ENCODE measurements around the gene TNFAIP8L1.

The TNFAIP8L1 gene

DNA sequence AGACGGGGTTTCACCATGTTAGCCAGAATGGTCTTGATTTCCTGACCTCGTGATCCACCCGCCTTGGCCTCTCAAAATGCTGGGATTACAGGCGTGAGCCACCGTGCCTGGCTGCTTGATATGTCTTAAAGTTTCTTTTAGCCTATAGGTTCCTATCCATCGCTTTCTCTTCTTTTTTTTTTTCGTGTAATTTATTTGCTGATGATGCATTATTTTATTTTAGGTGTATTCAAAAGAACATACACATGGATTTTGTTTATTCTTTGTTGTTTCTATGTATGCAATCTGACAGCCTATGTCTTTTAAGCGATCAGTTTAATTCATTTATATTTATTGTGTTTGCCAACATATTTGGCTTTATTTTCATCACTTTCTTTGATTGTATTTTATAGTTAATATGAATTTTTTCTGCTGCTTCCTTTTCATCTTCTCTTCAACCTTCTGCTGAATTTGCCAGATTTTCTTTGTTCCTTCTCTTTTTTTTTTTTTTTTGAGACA is 26.0 kb upstream of the TNFAIP8L1 start:
- FAIRE-seq = no peak

DNA sequence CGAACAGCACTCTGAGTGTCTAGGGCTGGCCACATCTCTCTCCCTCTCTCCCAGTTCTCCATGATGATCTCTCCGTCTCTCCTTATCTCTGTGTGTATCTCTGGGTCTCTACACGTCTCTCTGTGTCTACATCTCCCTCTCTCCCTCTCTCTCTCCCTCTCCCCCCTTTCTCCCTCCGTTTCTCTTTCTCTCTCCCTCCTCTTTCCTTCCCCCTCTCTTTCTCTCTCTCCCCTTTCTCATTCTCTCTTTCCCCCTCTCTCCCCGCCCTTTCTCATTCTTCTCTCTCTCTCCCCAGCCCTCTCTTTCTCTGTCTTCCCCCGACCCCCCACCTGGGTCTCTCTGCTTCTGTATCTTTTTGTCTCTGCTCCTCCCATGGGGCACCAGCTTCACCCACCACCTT is 21.3 kb upstream of the TNFAIP8L1 start:
- FAIRE-seq = no peak

DNA sequence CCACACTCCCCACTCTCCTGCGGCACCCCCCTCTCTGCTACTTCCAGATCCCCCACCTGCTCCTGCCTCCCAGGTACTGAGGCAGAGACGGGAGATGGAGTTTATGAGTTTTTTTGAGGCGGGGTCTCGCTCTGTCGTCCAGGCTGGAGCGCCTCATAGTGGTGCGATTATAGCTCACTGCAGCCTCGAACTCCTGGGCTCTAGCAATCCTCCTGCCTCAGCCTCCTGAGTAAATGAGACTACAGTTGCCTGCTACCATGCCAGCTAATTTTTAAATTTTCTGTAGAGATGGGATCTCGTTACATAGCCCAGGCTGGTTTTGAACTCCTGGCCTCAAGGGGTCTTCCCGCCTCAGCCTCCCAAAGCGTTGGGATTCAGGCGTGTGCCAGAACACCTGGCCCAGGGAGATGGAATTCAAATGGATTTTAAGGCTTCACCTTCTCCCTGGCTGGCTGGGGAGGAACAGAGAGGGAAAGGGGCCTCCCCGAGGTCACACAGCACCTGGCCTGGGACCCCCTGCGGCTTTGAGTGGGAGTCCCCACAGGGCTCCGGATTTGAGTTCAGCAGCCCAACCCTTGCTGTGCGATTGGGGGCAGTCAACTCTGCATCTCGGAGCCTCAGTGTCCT is 19.5 kb upstream of the TNFAIP8L1 start:
- no peak for FAIRE-seq

DNA sequence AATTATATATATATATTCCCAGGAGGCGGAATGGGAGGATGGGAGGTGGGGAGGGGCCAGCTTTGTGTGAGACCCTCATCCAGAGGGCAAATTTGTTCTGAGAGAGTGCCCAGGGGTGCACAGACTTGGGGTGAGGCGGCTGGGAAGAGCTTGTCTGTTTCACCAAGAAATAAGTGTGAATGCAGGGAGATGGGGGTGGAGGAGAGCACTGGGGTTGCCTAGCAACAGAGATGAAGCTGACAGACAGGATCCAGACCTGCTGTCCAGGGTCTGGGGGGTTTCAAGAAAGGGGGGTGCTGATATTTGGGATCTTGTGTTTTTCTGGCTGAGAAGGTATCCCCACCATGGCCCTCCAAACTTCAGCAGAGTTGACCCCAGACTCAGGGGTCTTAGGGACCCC is 18.6 kb upstream of the TNFAIP8L1 start:
- no peak for FAIRE-seq

DNA sequence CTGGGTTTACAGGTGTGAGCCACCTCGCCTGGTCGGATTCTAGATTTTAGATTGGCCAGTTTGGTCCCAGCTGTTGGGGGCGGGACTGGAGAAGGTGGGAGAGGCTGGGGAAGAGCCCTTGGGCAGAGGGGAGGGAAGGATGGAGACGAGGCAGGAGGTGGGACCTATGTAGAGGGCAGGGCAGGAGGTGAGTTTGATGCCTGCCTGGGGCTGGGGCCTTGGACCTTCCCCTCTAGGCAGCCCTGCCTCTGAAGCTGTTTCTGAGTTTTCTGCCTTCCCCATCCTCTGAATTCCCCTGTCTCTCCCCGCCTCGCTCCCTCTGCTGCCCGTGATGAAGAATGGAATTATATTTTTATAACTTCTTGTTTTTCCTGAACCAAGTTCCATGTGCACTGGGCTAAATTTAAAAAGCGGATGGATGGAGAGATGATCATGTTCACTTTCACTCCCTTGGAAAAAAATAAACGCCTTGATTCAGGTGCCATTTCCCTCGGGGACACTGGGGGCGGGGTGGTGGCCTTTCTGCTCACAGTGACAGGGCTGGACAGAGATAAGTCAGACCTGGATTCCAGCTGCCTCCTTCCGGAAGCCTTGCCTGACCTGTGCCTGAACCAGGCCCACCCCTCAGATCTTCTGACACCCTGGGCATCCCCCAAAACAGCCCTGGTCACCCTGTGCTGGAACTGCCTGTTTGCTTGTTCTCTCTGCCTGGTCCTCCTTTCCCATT is 16.5 kb upstream of the TNFAIP8L1 start:
- FAIRE-seq = no peak

DNA sequence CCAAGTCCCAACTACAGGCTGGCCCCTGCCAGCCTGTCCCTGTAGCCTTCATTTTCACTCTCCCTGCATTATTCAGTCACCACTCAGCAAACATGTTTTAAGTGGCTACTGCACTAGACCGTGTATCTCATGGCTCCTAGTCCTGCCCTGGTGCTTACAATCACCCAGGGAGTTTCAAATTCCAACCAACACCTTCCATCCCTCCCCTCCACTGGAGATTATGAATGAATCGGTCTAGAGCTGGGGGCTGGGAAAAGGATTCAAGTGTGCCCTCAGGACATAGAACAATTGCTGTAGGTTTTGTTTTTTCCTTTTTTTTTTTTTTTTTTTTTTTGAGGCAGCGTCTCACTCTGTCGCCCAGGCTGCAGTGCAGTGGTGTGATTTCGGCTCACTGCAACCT is 15.0 kb upstream of the TNFAIP8L1 start:
- no peak for FAIRE-seq

DNA sequence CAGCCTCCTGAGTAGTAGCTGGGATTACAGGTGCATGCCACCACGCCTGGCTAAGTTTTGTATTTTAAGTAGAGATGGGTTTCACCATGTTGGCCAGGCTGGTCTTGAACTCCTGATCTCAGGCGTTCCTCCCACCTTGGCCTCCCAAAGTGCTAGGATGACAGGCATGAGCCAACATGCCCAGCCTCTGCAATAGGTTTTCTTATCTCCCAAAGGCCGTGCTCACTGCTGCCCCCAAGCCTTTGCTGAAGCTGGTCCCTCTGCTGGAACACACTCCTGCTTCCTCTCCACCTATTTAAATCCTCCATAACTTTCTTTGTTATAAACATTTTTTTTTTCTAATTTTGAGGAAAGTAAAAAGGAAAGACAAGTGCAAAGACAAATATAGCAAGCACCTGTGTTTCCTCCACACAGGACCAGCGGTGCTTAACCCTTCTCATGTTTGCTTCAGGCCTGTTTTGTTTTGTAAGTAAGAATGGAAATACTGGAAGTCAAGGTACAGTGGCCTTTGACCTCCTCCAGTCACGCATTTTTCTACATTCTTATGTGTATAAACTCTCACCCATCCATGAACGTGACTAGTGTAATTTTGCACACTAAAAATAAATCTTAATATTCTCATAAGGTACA is 14.5 kb upstream of the TNFAIP8L1 start:
- FAIRE-seq = no peak

DNA sequence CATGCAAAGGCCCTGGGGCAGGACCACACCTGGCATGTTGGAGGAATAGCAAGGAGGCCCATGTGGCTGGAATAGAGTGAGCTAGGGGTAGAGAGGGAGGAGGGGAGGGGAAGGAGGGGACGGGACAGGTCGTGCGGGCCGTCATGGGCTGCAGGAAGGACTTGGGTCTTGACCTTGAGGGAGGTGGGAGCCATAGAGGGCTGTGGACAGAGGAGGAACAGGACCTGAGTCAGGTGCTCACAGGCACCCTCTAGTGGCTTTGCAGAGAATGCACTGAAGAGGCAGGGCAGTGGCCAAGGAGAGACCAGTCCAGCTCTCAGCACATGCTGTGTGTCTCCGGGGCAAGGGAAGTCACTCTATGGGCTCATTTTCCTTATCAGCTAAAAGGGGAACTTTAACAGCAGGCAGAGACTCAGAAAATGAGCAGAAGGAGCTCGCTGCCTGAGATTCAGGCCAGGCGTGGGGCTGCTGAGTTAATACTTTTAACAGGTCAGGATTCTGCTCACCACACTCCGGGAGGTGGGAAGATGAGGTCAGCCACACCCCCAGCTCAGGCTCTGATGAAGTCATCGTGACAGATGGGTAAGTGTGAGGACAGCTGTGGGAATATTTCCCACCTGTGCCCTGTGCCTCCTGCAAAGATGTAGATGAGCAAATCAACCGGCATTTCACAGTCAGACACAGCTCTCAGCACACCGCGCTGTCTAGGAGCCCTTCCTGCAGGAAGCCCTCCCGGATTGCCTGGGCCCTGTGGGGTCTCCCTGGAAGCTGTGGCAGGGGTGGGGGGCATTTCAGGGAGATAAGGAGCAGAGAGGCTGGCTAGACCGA is 6.0 kb upstream of the TNFAIP8L1 start:
- FAIRE-seq = no peak

DNA sequence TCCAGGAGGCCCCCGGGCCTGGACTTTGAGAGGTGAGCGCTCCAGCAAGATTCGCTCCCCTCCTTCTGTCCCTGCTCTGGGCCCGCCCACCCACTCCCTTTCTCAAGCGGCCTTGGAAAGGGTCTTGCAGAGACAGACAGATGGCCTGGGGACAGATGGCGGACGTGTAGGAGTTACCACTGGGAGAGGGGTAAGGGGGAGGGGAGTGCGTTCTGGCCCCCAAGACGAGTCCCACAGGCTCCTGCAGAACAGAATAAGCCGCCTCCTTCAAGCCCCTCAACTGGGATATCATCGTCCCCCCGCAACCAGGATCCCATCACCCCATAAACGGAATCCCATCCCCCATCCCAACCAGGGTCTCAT is 3.6 kb upstream of the TNFAIP8L1 start:
- no peak for FAIRE-seq

DNA sequence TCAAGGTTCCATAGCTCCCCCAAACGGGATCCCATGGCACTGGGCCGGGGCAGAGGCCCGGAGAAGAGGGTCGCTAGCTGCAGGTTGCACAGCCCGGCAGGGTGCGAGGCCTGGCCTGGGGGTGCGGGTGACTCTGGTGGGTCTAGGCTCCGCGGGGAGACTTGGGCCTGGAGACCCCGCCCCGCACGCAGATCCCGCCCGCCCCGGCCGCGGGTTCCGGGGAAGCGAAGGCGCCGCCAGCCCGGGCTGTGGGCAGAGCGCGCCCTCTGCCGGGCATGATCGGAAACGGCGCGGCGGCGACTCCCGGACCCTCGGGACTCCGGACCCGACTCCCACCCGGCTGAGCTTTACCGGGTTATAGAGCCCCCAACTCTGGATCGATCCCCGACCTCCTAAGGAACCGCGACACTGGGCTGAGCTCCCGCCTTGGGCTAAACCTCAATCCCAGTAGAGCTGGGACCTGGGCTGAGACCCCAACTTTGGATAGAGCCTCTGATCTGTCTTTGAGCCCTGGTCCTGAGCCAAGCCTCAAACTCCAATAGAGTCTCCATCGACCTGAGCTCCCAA is 3.1 kb upstream of the TNFAIP8L1 start:
- no peak for FAIRE-seq

DNA sequence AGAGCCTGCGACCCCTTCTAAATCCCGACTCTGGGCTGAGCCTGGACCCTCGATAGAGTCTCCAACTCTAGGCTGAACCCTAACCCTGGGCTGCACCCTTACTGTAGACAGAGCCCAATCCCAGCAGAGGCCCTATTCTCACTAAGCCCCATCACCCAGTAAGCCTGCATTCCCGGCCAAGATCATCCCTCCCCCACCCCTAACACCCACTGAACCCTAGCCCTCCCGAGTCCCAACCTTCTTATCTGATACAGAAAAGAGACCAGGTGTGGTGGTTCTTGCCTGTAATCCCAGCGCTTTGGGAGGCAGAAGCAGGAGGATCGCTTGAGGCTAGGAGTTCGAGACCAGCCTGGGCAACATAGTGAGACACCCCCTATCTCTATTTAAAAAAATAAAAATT is 2.6 kb upstream of the TNFAIP8L1 start:
- FAIRE-seq = no peak

DNA sequence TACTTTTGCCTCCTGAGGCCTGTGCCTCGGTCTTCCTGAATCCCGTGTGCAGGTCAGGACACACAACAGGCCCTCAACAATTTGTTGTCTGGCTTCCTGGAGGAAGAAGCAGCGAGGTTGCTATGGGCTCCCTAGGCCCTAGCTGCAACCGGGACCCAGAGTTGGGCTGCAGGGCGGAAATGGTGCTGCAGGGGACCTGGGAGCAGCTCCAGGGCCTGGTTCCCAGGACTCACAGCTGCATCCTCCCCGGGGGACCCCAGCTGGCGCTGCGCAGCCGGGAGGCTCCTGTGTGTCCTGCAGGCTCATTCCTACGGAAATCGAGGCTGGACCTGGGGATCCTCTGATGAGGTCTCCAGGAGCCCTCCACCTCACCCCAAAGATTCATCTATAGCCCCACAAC is 999 bp upstream of the TNFAIP8L1 start:
- FAIRE-seq = no peak

DNA sequence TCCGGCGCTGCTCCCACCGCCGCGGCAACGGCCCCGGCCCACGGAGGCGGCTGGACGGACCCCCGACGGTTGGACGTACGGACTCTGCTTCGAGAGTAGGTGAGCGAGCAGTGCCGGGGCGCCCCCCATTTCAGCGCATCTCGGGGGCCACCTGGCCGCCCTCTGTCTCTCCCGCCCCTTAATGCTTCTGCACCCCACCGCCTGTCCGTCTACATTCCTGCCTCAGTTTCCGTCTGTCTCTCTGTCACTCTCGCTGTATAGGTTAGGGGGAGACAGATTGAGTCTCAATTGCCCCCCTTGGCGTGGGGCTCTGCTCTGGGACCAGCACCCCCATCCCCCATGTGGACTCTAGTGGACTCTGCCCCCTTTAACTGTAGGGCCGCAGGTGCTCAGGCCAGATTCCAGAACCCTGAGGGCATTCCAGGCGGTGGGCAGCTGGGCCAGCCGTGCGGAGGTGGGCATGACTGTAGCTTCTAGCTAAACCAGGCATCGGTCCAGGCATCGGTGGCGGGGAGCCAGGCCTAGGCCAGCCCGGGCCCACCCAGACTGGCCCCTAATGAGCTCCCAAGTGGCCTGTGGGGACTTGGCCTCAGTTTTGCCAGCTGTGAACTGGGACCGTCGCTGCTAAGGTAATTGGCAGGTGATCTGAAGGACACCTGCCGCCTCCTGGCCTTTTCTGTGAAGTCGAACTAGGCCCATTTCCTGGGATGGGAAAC is 373 bp downstream of the TNFAIP8L1 start:
- FAIRE-seq = no peak

DNA sequence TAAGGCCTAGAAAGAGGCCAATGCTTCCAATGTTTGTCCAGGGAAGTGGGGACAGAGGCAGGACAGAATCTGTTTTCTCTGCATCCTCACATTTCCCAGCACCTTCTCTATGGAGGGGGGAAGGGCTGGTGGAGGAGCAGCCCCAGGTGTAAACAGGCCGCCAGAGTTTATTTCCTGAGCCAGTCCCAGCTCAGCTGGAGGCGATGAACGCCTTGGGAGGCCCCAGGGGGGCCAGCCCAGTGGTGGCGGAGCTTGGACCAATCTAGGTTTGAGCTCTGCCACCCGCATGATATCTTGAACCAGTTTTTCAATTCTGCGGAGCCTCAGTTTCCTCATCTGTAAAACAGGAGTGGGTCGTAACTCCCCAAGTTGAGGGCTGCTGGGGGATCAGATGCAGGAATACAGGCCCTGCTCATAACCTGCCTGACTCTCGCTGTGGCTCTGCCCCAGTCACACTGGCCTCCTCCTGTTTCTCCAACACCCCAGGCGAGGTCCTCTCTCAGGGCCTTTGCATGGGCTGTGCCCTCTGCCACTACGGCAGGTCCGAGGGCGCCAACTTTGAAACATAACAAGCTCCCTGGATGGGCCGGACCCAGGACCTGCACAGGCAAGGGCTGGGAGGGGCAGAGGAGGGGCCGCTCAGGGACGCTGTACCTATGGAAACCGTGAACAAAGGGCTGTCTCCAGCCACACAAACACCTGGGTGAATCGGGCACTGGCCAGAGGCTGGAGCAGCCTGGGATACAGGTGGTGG is 1.1 kb downstream of the TNFAIP8L1 start:
- FAIRE-seq = no peak

DNA sequence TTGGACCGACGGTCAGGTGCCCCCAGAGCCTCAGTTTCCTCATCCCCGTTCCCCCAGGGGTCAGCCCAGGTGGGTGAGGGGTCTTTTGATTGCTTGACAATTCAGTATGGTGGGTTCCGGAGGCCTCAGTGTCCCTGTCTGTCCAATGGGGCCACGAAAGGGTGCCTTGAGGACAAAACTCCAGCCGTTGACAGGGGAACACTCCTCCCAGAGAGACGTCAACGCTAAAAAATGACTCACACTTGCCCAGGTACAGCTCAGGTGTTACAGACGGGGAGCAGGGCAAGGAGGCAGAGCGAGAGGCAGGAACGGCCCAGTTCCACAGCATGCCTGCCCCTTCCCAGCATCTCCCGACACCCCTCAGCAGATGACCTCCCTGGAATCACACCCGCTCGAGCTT is 1.8 kb downstream of the TNFAIP8L1 start:
- no peak for FAIRE-seq

DNA sequence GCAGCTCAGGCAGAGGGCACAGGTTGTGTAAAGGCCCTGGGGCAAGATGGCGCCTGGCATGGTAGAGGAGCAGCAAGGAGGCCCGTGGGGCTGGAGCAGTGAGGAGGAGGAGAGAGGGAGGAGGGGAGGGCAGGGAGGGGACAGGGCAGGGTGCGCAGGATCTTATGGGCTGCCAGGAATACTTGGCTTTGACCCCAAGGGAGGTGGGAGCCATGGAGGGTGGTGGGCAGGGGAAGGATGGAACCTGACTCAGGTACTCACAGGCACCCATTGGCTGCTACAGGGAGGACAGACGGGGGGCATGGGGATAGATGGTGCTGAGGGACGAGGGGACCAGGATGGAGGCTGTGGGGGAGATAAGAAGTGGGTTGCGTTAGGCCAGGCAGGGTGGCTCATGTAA is 3.3 kb downstream of the TNFAIP8L1 start:
- no peak for FAIRE-seq

DNA sequence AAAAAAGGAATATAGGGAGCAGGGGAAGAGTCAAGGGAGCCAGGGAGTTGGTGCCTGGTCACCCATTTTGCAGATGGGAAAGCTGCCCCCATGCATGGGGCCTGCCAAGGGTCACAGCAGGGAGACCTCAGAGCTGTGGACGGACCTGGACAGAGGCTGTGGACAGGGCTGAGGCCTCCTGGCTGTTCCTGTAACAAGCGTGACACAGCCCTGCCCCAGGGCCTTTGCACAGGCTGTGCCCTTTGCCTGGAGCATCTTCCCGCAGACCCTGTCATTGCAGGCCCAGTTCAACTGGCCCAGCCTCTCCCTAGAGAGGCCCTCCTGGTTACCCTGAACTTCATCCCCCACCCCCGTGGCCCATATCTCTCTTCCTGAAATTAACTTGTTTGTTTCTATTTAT is 6.4 kb downstream of the TNFAIP8L1 start:
- no peak for FAIRE-seq

DNA sequence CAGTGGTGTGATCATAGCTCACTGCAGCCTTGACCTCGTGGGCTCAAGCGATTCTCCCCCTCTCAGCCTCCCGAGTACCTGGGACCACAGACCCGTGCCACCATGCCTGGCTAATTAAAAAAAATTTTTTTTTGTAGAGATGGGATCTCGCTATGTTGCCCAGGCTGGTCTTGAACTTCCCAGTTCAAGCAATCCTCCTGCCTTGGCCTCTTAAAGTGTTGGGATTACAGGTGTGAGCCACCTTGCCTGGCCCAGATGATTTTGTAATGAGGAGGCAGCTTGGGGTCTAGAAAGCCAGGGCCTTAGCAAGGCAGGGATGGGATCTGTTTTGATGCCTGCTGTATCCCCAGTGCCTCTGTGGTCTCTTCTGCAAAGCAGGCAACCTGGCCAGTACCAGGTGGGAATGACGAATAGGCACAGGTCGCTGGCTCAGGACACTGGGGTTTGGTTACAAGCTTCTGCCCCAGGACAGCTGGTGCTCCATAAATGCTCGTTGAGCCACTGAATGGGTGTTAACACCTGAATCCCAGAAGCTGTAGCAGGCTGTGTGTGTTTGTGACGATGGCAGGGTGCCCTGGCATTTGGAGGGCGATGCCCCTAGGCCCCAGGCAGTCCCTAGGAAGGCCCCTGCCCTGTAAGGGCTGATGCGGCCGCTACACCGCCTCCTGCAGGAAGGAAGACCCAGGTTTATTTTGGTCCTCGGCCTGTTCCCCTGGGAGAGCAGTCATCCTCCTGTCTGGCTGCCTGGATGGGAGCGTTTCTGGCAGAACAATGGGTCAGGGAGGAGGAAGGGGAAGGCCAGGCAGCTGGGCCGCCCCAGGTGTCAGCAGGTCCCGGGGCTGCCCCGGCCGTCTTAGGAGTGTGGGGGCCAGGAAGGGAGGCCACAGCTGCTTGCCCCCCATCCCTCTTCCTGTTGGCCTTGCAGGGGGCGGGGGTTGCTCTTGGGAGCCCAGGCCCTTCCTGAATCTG is 8.6 kb downstream of the TNFAIP8L1 start:
- no peak for FAIRE-seq

DNA sequence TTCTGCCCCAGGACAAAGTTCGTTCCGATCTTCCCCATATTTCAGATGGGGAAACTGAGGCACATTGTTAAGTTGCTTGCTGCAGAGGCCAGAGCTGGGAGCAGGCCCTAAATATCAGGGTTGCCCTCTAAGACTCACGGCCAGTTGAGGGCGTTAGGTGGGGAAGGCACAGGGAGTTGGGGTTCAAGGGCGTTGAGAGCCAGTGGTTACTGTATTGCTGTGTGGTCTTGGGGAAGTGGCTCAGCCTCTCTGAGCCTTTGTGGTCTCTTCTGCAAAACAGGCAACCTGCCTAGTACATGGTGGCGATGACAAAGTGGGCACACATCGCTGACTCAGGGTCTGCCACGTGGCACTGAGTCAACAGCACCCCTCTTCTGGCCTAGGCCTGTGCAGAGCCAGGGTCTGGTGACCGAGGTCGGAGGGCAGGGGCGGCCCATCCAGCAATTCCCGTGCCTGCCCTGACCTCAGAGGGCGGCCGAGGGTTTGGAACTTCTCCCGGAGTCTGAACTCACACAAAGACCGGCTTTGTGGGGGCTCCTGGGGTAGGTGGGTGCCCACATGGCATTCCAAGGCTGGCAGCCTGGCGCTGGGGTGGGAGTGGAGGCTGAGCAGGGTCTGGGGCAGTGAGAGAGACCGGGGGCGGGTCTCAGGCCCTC is 10.2 kb downstream of the TNFAIP8L1 start:
- no peak for FAIRE-seq

DNA sequence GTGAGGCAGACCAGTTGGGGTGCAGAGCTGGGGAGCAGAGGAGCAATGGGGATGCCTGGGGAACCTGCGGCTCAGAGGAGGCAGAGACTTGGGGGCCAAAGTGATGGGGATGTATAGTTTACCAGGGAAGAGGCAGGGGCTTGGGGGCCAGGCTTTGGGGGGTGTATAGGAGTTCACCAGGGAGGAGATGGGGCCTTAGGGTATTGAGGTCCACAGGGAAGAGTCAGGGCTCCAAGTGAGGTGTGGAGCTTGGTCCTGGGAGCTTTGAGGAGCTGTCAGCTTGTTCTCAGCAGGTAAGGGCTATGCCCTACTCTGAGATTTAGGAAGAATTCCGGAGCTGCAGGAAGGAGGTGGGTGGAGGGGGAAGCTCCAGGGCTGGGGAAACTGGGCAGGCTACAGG is 10.8 kb downstream of the TNFAIP8L1 start:
- FAIRE-seq = no peak
